Activated B cell treated with CpG ODN at 0.5 μM for 24 hours (primary cell): ENCODE results near the gene ADAM12. TPM values are rescaled to one million over a fixed set of nuclear protein-coding genes. Genes with fewer than 3 reads are reported as not detected.

ENCODE experiments used
- ATAC-seq: fragments of 200-7000 bp; cut with Tn5 transposase; one replicate; pipeline ENCODE4 v1.10.0; 2021; ENCODE audit warnings: low read depth, mild to moderate bottlenecking, moderate library complexity
- CTCF ChIA-PET: fragments of 350-600 bp; sonication (Branson Sonifier 250); formaldehyde crosslinking; loops from one replicate; lab custom pipeline; 2021; ENCODE audit warnings: antibody characterized with exemption; lab: Charles Lee
- POLR2A ChIA-PET: fragments of 350-600 bp; sonication (Branson Sonifier 250); formaldehyde crosslinking; loops from one replicate; lab custom pipeline; 2021; ENCODE audit warnings: antibody characterized with exemption; lab: Charles Lee
- DNase-seq: peaks from one replicate; pipeline ENCODE4 v3.0.0; 2022
- H3K27ac Mint-ChIP-seq: one replicate; pipeline ENCODE4 v1.8.0; 2020; ENCODE audit warnings: mixed read lengths
- H3K27me3 Mint-ChIP-seq: one replicate; pipeline ENCODE4 v1.8.0; 2021; ENCODE audit warnings: mixed read lengths
- H3K36me3 Mint-ChIP-seq: one replicate; pipeline ENCODE4 v1.8.0; 2021; ENCODE audit warnings: low read depth, mixed read lengths
- H3K4me1 Mint-ChIP-seq: one replicate; pipeline ENCODE4 v1.8.0; 2021; ENCODE audit warnings: mixed read lengths
- H3K4me3 Mint-ChIP-seq: one replicate; pipeline ENCODE4 v1.8.0; 2020; ENCODE audit warnings: mild to moderate bottlenecking, mixed read lengths
- H3K9me3 Mint-ChIP-seq: one replicate; pipeline ENCODE4 v1.8.0; 2020; ENCODE audit warnings: mixed read lengths
- CTCF ChIP-seq: fragments of 200-600 bp; IDR thresholded peaks from one replicate; pipeline ENCODE4 v1.8.0; 2022; ENCODE audit warnings: antibody characterized with exemption, mild to moderate bottlenecking
- intact Hi-C: fragments of 100-400 bp; cut with micrococcal nuclease; formaldehyde crosslinking; loops from one replicate; pipeline ENCODE4 v1.15.1; 2024
- total RNA-seq: library from RNA; stranded (reverse); gene quantifications from 2 replicates; pipeline ENCODE4 v1.2.3, GENCODE V29; 2022

The ADAM12 gene
- total RNA-seq, 1 donor from 2014 or later = 0.84 TPM

DNA sequence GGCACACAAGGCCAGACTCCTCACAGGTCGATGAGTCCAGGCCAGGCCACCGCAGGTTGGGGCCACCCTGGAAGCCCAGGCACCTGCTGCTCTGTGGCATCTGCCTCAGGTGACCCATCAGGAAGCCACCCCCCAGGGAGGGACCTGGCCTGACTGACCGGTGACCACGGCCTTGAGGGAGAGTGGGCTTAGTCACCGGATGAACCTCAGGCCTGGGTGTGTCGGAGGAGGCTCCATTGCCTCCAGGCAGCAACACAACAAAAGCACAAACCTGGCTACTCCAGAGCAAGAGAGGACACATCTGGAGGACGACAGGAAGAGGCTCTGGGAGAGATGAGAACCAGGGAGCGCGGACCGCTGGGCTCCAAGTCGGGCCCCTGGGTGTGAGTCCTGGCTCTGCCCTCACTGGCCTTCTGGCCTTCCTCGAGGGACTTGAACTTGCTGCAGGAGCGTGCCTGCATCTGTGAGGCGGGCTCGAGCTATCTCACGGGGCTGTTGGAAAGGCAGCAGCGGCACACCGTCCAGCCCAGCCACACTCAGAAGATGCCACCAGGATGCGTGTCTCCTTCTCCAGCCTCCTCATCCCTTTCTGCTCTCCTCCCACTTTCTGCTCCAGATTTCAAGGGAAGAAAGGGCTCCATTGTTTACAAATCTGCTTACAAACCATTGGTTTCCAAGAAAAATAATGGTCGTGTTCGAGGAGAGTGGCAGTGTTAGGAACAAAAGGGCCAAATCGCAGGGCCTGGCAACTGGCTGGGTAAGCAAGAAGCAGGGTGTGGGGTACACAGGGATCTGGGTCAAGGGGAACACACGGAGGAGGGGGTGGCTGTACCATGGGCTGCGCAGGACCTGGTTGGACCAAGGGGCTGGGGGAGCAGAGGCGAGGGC, 152.9 kb downstream of the ADAM12 start:
- Mint-ChIP-seq H3K27ac (no peak overlapping the region), H3K36me3 (no peaks in the 10 kb centered on the region), H3K4me3 (no peak overlapping the region), H3K9me3 (no peaks in the 10 kb centered on the region), H3K4me1 (no peaks in the 10 kb centered on the region), H3K27me3 (peaks cover 4% of the 10 kb centered on the region)
- ATAC-seq = no peak
- ChIA-PET CTCF (no interaction called here), POLR2A (no interaction called here)
- intact Hi-C loops = no loop called here
- DNase-seq = no peak
- no peak for TF ChIP-seq CTCF

GRCh38 chr10:126234630-126235029, 153.6 kb downstream of the ADAM12 start:
- intact Hi-C loops = no loop called here
- no peak for TF ChIP-seq CTCF
- ChIA-PET POLR2A (no interaction called here), CTCF (no interaction called here)
- Mint-ChIP-seq H3K9me3 (no peaks in the 10 kb centered on the region), H3K27ac (no peak overlapping the region), H3K27me3 (peaks cover 4% of the 10 kb centered on the region), H3K36me3 (no peaks in the 10 kb centered on the region), H3K4me1 (no peaks in the 10 kb centered on the region), H3K4me3 (no peak overlapping the region)
- ATAC-seq = no peak
- DNase-seq = no peak

DNA sequence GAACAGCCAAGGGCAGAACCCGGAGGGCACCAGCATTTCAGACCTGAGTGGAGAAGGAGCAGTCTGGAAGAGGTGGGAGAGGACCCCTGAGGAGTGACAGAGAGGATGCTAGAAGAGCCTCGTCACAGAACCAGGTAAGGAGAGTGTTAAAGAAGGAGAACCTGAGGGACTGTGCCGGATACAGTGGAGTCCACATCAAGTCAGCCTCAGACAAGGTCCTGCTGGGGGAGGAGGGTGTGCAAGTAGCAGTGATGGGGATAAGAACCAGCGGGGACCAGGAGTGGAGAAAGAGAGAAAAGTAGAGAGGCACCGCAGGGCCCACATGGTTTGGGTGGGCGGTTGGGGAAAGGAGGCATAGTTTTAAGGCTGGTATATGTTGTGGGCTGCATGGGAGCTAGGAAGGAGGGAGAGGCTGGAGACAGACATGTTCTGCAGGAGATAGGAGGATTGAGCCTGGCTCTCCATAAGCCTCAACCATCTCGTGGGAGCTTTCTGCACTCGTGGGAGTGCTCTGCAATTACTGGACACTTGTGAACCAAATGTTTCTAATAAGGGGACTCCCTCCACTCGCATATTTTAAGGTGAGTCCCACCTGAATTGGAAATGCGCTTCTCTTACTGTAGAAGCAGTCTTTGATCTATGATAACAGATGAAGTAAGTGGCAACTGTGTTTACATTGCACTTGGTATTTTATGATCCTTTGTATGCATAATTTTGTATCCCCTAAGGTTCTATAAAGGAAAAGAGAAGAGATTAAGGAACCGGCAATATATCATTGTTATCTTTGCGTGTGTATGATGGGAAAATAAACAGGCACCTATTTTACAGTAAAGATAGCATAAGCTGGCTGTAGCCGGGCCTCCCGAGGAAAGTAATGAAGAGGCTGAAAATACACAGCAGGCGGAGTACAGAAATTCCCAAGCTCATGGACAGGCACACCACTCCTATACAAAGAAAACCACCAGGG, 154.8 kb downstream of the ADAM12 start:
- intact Hi-C loops = no loop called here
- Mint-ChIP-seq H3K27me3 (peaks cover 4% of the 10 kb centered on the region), H3K9me3 (no peaks in the 10 kb centered on the region), H3K4me3 (no peak overlapping the region), H3K36me3 (no peaks in the 10 kb centered on the region), H3K27ac (no peak overlapping the region), H3K4me1 (no peaks in the 10 kb centered on the region)
- TF ChIP-seq CTCF = no peak
- CTCF ChIA-PET = no interaction called here
- DNase-seq (no peak), ATAC-seq (no peak)
- POLR2A ChIA-PET = no interaction called here

DNA sequence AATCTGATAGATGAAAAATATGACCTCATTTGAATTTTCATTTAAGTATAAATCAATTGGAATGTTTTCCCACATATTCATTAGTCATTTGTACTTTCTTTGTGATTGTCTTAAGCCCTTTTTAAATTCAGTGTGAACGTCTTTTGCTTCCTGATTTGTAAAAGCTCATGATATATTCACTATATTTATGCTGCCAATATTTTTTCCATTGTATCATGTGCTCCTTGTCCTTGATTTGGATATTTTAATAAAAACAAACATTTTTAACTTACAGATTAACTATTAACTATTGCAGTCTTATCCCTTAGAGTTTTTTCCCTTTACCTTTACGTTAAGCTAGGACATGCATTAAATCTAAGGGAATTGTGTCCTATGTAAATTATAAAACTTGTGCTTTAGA, 157.7 kb downstream of the ADAM12 start:
- Mint-ChIP-seq H3K27me3 (peaks cover 4% of the 10 kb centered on the region), H3K27ac (no peak overlapping the region), H3K9me3 (no peaks in the 10 kb centered on the region), H3K4me1 (no peaks in the 10 kb centered on the region), H3K4me3 (no peak overlapping the region), H3K36me3 (no peaks in the 10 kb centered on the region)
- intact Hi-C loops = no loop called here
- ChIA-PET POLR2A (no interaction called here), CTCF (no interaction called here)
- no peak for DNase-seq
- TF ChIP-seq CTCF = no peak
- ATAC-seq = no peak

GRCh38 chr10:126229686-126230085, 158.6 kb downstream of the ADAM12 start:
- CTCF ChIA-PET = no interaction called here
- TF ChIP-seq CTCF = no peak
- H3K27ac Mint-ChIP-seq = no peak overlapping the region
- peaks cover 4% of the 10 kb centered on the region for H3K27me3 Mint-ChIP-seq
- ATAC-seq (no peak), DNase-seq (no peak)
- POLR2A ChIA-PET = no interaction called here
- H3K36me3 Mint-ChIP-seq = no peaks in the 10 kb centered on the region
- no peaks in the 10 kb centered on the region for H3K4me1 Mint-ChIP-seq
- intact Hi-C loops = no loop called here
- no peak overlapping the region for H3K4me3 Mint-ChIP-seq
- no peaks in the 10 kb centered on the region for H3K9me3 Mint-ChIP-seq
